ENCODE results near the gene USP25. TPM values are rescaled to one million over a fixed set of nuclear protein-coding genes. Genes with fewer than 3 reads are reported as not detected.

USP25 gene
- total and polyA plus RNA-seq, 2 of the 8 experiments (the other 6 are each of a cell fraction or from before 2014, with no cell fraction given) = 11.2 to 48.1 TPM

GRCh38 chr21:15764878-15765277 is 35.1 kb downstream of the USP25 start:
- WGBS, 2 experiments (ENCODE audit: extremely low coverage in 1 of 2, insufficient coverage in 1 of 2, insufficient read length in 1 of 2, insufficient replicate concordance in 2 of 2, low coverage in 1 of 2, low lambda C conversion rate in 2 of 2, missing lambda C conversion rate in 1 of 2) = 93% methylated on average over 3 of the region's 3 CpGs; no CpG with 5 or more reads in 1 of the 2 experiments
- Histone ChIP-seq H2BK12ac (ENCODE audit: low read depth, low read length) (no peak overlapping the region), H3K79me2 (ENCODE audit: control insufficient read depth in 1 of 2, insufficient read depth in 2 of 2, low read length in 2 of 2) (peaks cover 0 to 98% of the 10 kb centered on the region in 2 experiments; a peak in 3 of 4 replicates), H3K9ac (replicated peaks in 1 of 4; ENCODE audit: extremely low read depth in 1 of 4, low read depth in 3 of 4, low read length in 3 of 4) (no peak overlapping the region), H3K23ac (ENCODE audit: insufficient read length) (no peak overlapping the region), H4K20me1 (replicated peaks in 1 of 2; ENCODE audit: control insufficient read depth in 1 of 2, insufficient read depth in 2 of 2, low read length in 2 of 2) (peaks cover 9 to 10% of the 10 kb centered on the region in 2 experiments), H3K56ac (replicated peaks; ENCODE audit: insufficient read length, low read depth, low read length) (no peak overlapping the region), H2AK5ac (ENCODE audit: low read depth, low read length) (no peak overlapping the region), H2BK20ac (ENCODE audit: low read length) (no peak overlapping the region), H3K36me3 (ENCODE audit: control insufficient read depth in 2 of 4, insufficient read depth in 4 of 4, low read length in 3 of 4) (peaks cover 0 to 5% (median 0%) of the 10 kb centered on the region in 4 experiments; a peak in 2 of 8 replicates), H2BK15ac (ENCODE audit: low read length) (no peak overlapping the region), H2BK120ac (replicated peaks; ENCODE audit: low read depth, low read length) (no peak overlapping the region), H2BK5ac (ENCODE audit: low read depth, low read length) (no peak overlapping the region), H3K4ac (replicated peaks; ENCODE audit: insufficient read length, low read depth, low read length) (no peak overlapping the region), H3K4me3 (ENCODE audit: extremely low read depth in 1 of 4, insufficient read depth in 2 of 4, low read depth in 3 of 4, low read length in 4 of 4) (no peak overlapping the region), H4K5ac (ENCODE audit: insufficient read length, low read depth, low read length) (no peak overlapping the region), H3K9me3 (ENCODE audit: insufficient read depth in 2 of 2, low read depth in 1 of 2, low read length in 1 of 2) (no peaks in the 10 kb centered on the region), H2AFZ (ENCODE audit: low read length) (no peak overlapping the region), H3K4me2 (ENCODE audit: insufficient read depth in 1 of 2, low read depth in 2 of 2, low read length in 2 of 2) (no peak overlapping the region), H4K91ac (replicated peaks; ENCODE audit: insufficient read length, low read length) (no peak overlapping the region), H3K27ac (ENCODE audit: low read depth, low read length) (no peak overlapping the region), H4K8ac (ENCODE audit: extremely low read depth, insufficient read depth, low read length) (no peak overlapping the region), H3K79me1 (ENCODE audit: low read depth, low read length) (no peaks in the 10 kb centered on the region), H3K4me1 (replicated peaks in 1 of 4; ENCODE audit: control insufficient read depth in 3 of 4, insufficient read depth in 4 of 4, low read length in 3 of 4) (peaks cover 1 to 12% (median 6%) of the 10 kb centered on the region in 4 experiments; a peak in 5 of 7 replicates), H3K23me2 (ENCODE audit: low read depth, low read length) (no peaks in the 10 kb centered on the region), H3K18ac (ENCODE audit: extremely low read depth, low read length) (no peak overlapping the region), H3K14ac (ENCODE audit: insufficient read length) (no peak overlapping the region), H3K27me3 (replicated peaks in 1 of 4; ENCODE audit: control insufficient read depth in 3 of 4, extremely low read depth in 1 of 4, insufficient read depth in 3 of 4, low read length in 3 of 4) (no peaks in the 10 kb centered on the region)
- no peak for DNase-seq (ENCODE audit: low read depth in 1 of 2, low spot score in 2 of 2)
- POLR2A ChIA-PET (ENCODE audit: partially characterized antibody) = no interaction called here
- CTCF ChIA-PET (ENCODE audit: partially characterized antibody) = no interaction called here
- FAIRE-seq = no peak
- no peak for TF ChIP-seq MAFK (IDR thresholded peaks at IDR 0.05; ENCODE audit: low read depth, low read length)
- TF ChIP-seq GTF2F1 (IDR thresholded peaks at IDR 0.05; ENCODE audit: borderline replicate concordance, low read depth, low read length) = no peak
- TF ChIP-seq MAX (IDR thresholded peaks at IDR 0.05) = no peak
- TF ChIP-seq SIRT6 (IDR thresholded peaks at IDR 0.05; ENCODE audit: low read length) = no peak
- TF ChIP-seq E2F6 (IDR thresholded peaks at IDR 0.05) = no peak
- TF ChIP-seq SIN3A (conservative IDR thresholded peaks at IDR 0.05 in 1 of 2, IDR thresholded peaks at IDR 0.05 in 1 of 2; ENCODE audit: low read depth in 1 of 2, low read length in 2 of 2) = no peak
- TF ChIP-seq, protein P1, sequence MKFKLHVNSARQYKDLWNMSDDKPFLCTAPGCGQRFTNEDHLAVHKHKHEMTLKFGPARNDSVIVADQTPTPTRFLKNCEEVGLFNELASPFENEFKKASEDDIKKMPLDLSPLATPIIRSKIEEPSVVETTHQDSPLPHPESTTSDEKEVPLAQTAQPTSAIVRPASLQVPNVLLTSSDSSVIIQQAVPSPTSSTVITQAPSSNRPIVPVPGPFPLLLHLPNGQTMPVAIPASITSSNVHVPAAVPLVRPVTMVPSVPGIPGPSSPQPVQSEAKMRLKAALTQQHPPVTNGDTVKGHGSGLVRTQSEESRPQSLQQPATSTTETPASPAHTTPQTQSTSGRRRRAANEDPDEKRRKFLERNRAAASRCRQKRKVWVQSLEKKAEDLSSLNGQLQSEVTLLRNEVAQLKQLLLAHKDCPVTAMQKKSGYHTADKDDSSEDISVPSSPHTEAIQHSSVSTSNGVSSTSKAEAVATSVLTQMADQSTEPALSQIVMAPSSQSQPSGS (IDR thresholded peaks at IDR 0.05; ENCODE audit: low read length) = no peak
- TF ChIP-seq HDAC2 (IDR thresholded peaks at IDR 0.05; ENCODE audit: borderline replicate concordance in 1 of 2, low read depth in 2 of 2, low read length in 2 of 2) = no peak
- TF ChIP-seq SRF (IDR thresholded peaks at IDR 0.05; ENCODE audit: low read depth, low read length) = no peak
- TF ChIP-seq SIX5 (IDR thresholded peaks at IDR 0.05; ENCODE audit: low read depth, low read length) = no peak
- TF ChIP-seq CTBP2 (IDR thresholded peaks at IDR 0.05; ENCODE audit: borderline replicate concordance, insufficient read depth, insufficient read length, low read length) = no peak

All from H1 (cell line).